H1 (cell line): ENCODE measurements around the gene MAPKAP1. TPM values are rescaled to one million over a fixed set of nuclear protein-coding genes. Genes with fewer than 3 reads are reported as not detected.

ENCODE experiments used
- CTCF ChIA-PET: fragments of 300-600 bp; sonication (Branson Sonifier 250); formaldehyde crosslinking; loops from one replicate; lab custom pipeline; 2021; ENCODE audit not compliant: partially characterized antibody; lab: Charles Lee
- POLR2A ChIA-PET: fragments of 300-600 bp; sonication (Branson Sonifier 250); formaldehyde crosslinking; loops from one replicate; lab custom pipeline; 2021; ENCODE audit warnings: inconsistent platforms; ENCODE audit not compliant: partially characterized antibody; lab: Charles Lee
- DNase-seq, 2 experiments: peaks; one replicate each; pipeline versions ENCODE4 v3.0.0 to v3.0.0-alpha.2; 2010 to 2022; ENCODE audit warnings: low spot score in 2 of 2, low read depth in 1 of 2, mixed read lengths in 1 of 2
- FAIRE-seq: peaks from 2 replicates; lab custom pipeline; 2011; peaks lifted over from hg19 to GRCh38; lab: Jason Lieb, UNC
- H2AFZ ChIP-seq: 2 replicates; pipeline ENCODE4 v1.8.1; 2012; ENCODE audit warnings: low read length, inconsistent platforms
- H2AK5ac ChIP-seq: 2 replicates; pipeline ENCODE4 v1.6.1; 2013; ENCODE audit warnings: low read depth, low read length
- H2BK120ac ChIP-seq: replicated peaks from 2 replicates; pipeline ENCODE3; 2013; ENCODE audit warnings: low read depth, low read length, inconsistent platforms
- H2BK12ac ChIP-seq: 2 replicates; pipeline ENCODE4 v1.6.1; 2013; ENCODE audit warnings: low read depth, low read length
- H2BK15ac ChIP-seq: 2 replicates; pipeline ENCODE4 v1.6.1; 2013; ENCODE audit warnings: low read length
- H2BK20ac ChIP-seq: 2 replicates; pipeline ENCODE4 v1.6.1; 2013; ENCODE audit warnings: low read length
- H2BK5ac ChIP-seq: 2 replicates; pipeline ENCODE4 v1.6.1; 2013; ENCODE audit warnings: low read depth, low read length
- H3K14ac ChIP-seq: 2 replicates; pipeline ENCODE4 v1.6.1; 2013; ENCODE audit warnings: inconsistent platforms; ENCODE audit not compliant: insufficient read length
- H3K18ac ChIP-seq: 2 replicates; pipeline ENCODE4 v1.6.1; 2013; ENCODE audit warnings: low read length; ENCODE audit errors: extremely low read depth
- H3K23ac ChIP-seq: 2 replicates; pipeline ENCODE4 v1.6.1; 2013; ENCODE audit warnings: inconsistent platforms; ENCODE audit not compliant: insufficient read length
- H3K23me2 ChIP-seq: 2 replicates; pipeline ENCODE4 v1.6.1; 2013; ENCODE audit warnings: low read depth, low read length
- H3K27ac ChIP-seq: 2 replicates; pipeline ENCODE4 v1.6.1; 2011; ENCODE audit warnings: low read depth, low read length, inconsistent platforms
- H3K27me3 ChIP-seq, 4 experiments: replicated peaks in 1 of 4; 1 replicate in 1 of 4; 2 replicates in 3 of 4; pipeline versions ENCODE4 v1.6.1 to v1.8.1; 2011 to 2013; ENCODE audit warnings: low read length in 3 of 4, mild to moderate bottlenecking in 3 of 4, inconsistent platforms in 2 of 4, mixed read lengths in 2 of 4, moderate library complexity in 1 of 4; ENCODE audit not compliant: control insufficient read depth in 3 of 4, insufficient read depth in 3 of 4; ENCODE audit errors: extremely low read depth in 1 of 4
- H3K36me3 ChIP-seq, 4 experiments: 2 replicates each; pipeline versions ENCODE4 v1.6.1 to v1.8.1; 2011 to 2013; ENCODE audit warnings: mild to moderate bottlenecking in 4 of 4, low read length in 3 of 4, moderate library complexity in 2 of 4, control low read depth in 1 of 4, inconsistent platforms in 1 of 4; ENCODE audit not compliant: insufficient read depth in 4 of 4, control insufficient read depth in 2 of 4
- H3K4ac ChIP-seq: replicated peaks from 2 replicates; pipeline ENCODE3; 2013; ENCODE audit warnings: low read length, low read depth, mixed read lengths, inconsistent platforms; ENCODE audit not compliant: insufficient read length
- H3K4me1 ChIP-seq, 4 experiments: replicated peaks in 1 of 4; 1 replicate in 1 of 4; 2 replicates in 3 of 4; pipeline versions ENCODE4 v1.6.1 to v1.8.1; 2011 to 2013; ENCODE audit warnings: low read length in 3 of 4, inconsistent platforms in 2 of 4, mixed read lengths in 1 of 4; ENCODE audit not compliant: insufficient read depth in 4 of 4, control insufficient read depth in 3 of 4
- H3K4me2 ChIP-seq, 2 experiments: 2 replicates each; pipeline versions ENCODE4 v1.6.1 to v1.8.1; 2011 to 2013; ENCODE audit warnings: low read depth in 2 of 2, low read length in 2 of 2, control low read depth in 1 of 2, inconsistent platforms in 1 of 2, mild to moderate bottlenecking in 1 of 2; ENCODE audit not compliant: insufficient read depth in 1 of 2
- H3K4me3 ChIP-seq, 4 experiments: fragments of 200-600, 300-600 bp in 1 of 4; sonication (generic), shearing (Covaris generic), sonication (Bioruptor Twin) in 1 of 4; 2 replicates each; pipeline versions ENCODE4 v1.5.1 to v1.8.1; 2011 to 2016; ENCODE audit warnings: low read length in 4 of 4, low read depth in 3 of 4, control low read depth in 2 of 4, inconsistent platforms in 2 of 4, mild to moderate bottlenecking in 2 of 4, mixed read lengths in 1 of 4, moderate library complexity in 1 of 4; ENCODE audit not compliant: insufficient read depth in 2 of 4; ENCODE audit errors: extremely low read depth in 1 of 4
- H3K56ac ChIP-seq: replicated peaks from 2 replicates; pipeline ENCODE3; 2013; ENCODE audit warnings: low read depth, mild to moderate bottlenecking, mixed read lengths, low read length, inconsistent platforms; ENCODE audit not compliant: insufficient read length
- H3K79me1 ChIP-seq: 2 replicates; pipeline ENCODE4 v1.6.1; 2013; ENCODE audit warnings: low read depth, low read length, control low read depth
- H3K79me2 ChIP-seq, 2 experiments: 2 replicates each; pipeline versions ENCODE4 v1.6.1 to v1.8.1; 2012 to 2013; ENCODE audit warnings: low read length in 2 of 2, mild to moderate bottlenecking in 2 of 2, inconsistent platforms in 1 of 2; ENCODE audit not compliant: insufficient read depth in 2 of 2, control insufficient read depth in 1 of 2
- H3K9ac ChIP-seq, 4 experiments: replicated peaks in 1 of 4; 1 replicate in 1 of 4; 2 replicates in 3 of 4; pipeline versions ENCODE4 v1.6.1 to v1.8.1; 2011 to 2013; ENCODE audit warnings: low read depth in 3 of 4, low read length in 3 of 4, control low read depth in 2 of 4, mild to moderate bottlenecking in 2 of 4, moderate library complexity in 2 of 4, inconsistent platforms in 1 of 4; ENCODE audit errors: extremely low read depth in 1 of 4
- H3K9me3 ChIP-seq, 2 experiments: 2 replicates each; pipeline versions ENCODE4 v1.6.1 to v1.8.1; 2012 to 2013; ENCODE audit warnings: mild to moderate bottlenecking in 2 of 2, moderate library complexity in 2 of 2, control low read depth in 1 of 2, inconsistent platforms in 1 of 2, low read depth in 1 of 2, low read length in 1 of 2, mixed read lengths in 1 of 2; ENCODE audit not compliant: insufficient read depth in 2 of 2
- H4K20me1 ChIP-seq, 2 experiments: replicated peaks in 1 of 2; 2 replicates each; pipeline versions ENCODE3 to v1.8.1; 2011 to 2013; ENCODE audit warnings: inconsistent platforms in 2 of 2, low read length in 2 of 2, mild to moderate bottlenecking in 1 of 2; ENCODE audit not compliant: insufficient read depth in 2 of 2, control insufficient read depth in 1 of 2
- H4K5ac ChIP-seq: 2 replicates; pipeline ENCODE4 v1.6.1; 2013; ENCODE audit warnings: low read length, low read depth, mixed read lengths, inconsistent platforms; ENCODE audit not compliant: insufficient read length
- H4K8ac ChIP-seq: 2 replicates; pipeline ENCODE4 v1.8.0; 2013; ENCODE audit warnings: mild to moderate bottlenecking, moderate library complexity, low read length, inconsistent platforms; ENCODE audit not compliant: insufficient read depth; ENCODE audit errors: extremely low read depth
- H4K91ac ChIP-seq: replicated peaks from 2 replicates; pipeline ENCODE3; 2013; ENCODE audit warnings: low read length, mixed read lengths, inconsistent platforms; ENCODE audit not compliant: insufficient read length
- ATF3 ChIP-seq: IDR thresholded peaks from 2 replicates; pipeline ENCODE4 v1.6.1; 2011; ENCODE audit warnings: low read depth, mild to moderate bottlenecking, low read length; ENCODE audit not compliant: insufficient read depth
- CEBPB ChIP-seq: IDR thresholded peaks from 2 replicates; pipeline ENCODE4 v1.6.1; 2012; ENCODE audit warnings: low read depth, low read length
- CTBP2 ChIP-seq: IDR thresholded peaks from 2 replicates; pipeline ENCODE4 v1.7.0; 2011; ENCODE audit warnings: borderline replicate concordance, mild to moderate bottlenecking, moderate library complexity, mixed read lengths, low read length; ENCODE audit not compliant: insufficient read depth, insufficient read length
- FOSL1 ChIP-seq: IDR thresholded peaks from 2 replicates; pipeline ENCODE4 v1.6.1; 2011; ENCODE audit warnings: mild to moderate bottlenecking, low read depth, low read length, moderate library complexity; ENCODE audit not compliant: insufficient read depth
- HDAC2 ChIP-seq, 2 experiments: fragments of 300-600 bp in 1 of 2; sonication (generic) in 1 of 2; IDR thresholded peaks; 2 replicates each; pipeline ENCODE4 v1.6.1; 2011 to 2012; ENCODE audit warnings: low read depth in 2 of 2, low read length in 2 of 2, mild to moderate bottlenecking in 2 of 2, moderate library complexity in 2 of 2, borderline replicate concordance in 1 of 2, inconsistent platforms in 1 of 2
- POLR2AphosphoS5 ChIP-seq: IDR thresholded peaks from 2 replicates; pipeline ENCODE4 v1.6.1; 2011; ENCODE audit warnings: low read depth, low read length
- RAD21 ChIP-seq, 2 experiments: IDR thresholded peaks in 1 of 2; conservative IDR thresholded peaks in 1 of 2; 2 replicates each; pipeline ENCODE4 v1.6.1; 2011; ENCODE audit warnings: low read depth in 2 of 2, low read length in 2 of 2, improper control_type of control experiment in 1 of 2, inconsistent platforms in 1 of 2, mild to moderate bottlenecking in 1 of 2, moderate library complexity in 1 of 2
- RBBP5 ChIP-seq: IDR thresholded peaks from 2 replicates; pipeline ENCODE4 v1.7.1; 2012; ENCODE audit warnings: low read depth, mild to moderate bottlenecking, inconsistent platforms, low read length, moderate library complexity, borderline replicate concordance
- RXRA ChIP-seq: IDR thresholded peaks from 2 replicates; pipeline ENCODE4 v1.6.1; 2011; ENCODE audit warnings: low read depth, mild to moderate bottlenecking, low read length, moderate library complexity; ENCODE audit not compliant: insufficient read depth
- SIN3A ChIP-seq, 2 experiments: IDR thresholded peaks in 1 of 2; conservative IDR thresholded peaks in 1 of 2; 2 replicates each; pipeline ENCODE4 v1.6.1; 2011 to 2012; ENCODE audit warnings: low read length in 2 of 2, improper control_type of control experiment in 1 of 2, low read depth in 1 of 2, mild to moderate bottlenecking in 1 of 2
- TAF7 ChIP-seq: optimal IDR thresholded peaks from 2 replicates; pipeline ENCODE3; 2011; ENCODE audit warnings: low read depth, mild to moderate bottlenecking, inconsistent platforms, low read length, moderate library complexity, borderline replicate concordance
- TBP ChIP-seq: IDR thresholded peaks from 2 replicates; pipeline ENCODE4 v1.6.1; 2011; ENCODE audit warnings: low read depth, low read length, improper control_type of control experiment
- WGBS, 2 experiments: shearing (Covaris generic) in 1 of 2; methylation state at CpG; one replicate each; pipeline versions ENCODE4 v1.1.6 to v1.1.7; 2013 to 2015; ENCODE audit warnings: low lambda C conversion rate in 2 of 2, mixed read lengths in 2 of 2, inconsistent platforms in 1 of 2, low coverage in 1 of 2, missing lambda C conversion rate in 1 of 2; ENCODE audit not compliant: insufficient replicate concordance in 2 of 2, insufficient coverage in 1 of 2, insufficient read length in 1 of 2; ENCODE audit errors: extremely low coverage in 1 of 2, missing lambda C conversion rate in 1 of 2; 5-methylcytosine and 5-hydroxymethylcytosine counted together
- polyA plus RNA-seq, 7 experiments: library from polyadenylated mRNA; depleted of rRNA in 3 of 7; stranded (reverse) in 5 of 7; unstranded in 2 of 7; fragments of >200 nt in 5 of 7; fragments of 200-250 nt in 2 of 7; gene quantifications; 1 replicate in 5 of 7; 2 replicates in 1 of 7; 4 replicates in 1 of 7; pipeline versions ENCODE4 v1.2.1 to v1.2.3, GENCODE V29; 2011 to 2013; ENCODE audit warnings: missing spikeins in 2 of 7, mixed read lengths in 2 of 7
- total RNA-seq: library from RNA; stranded (reverse); fragmentation: NEBNext Ultra II Directional; extraction: Animal tissue kit (Norgen Biotek cat#: 25700); gene quantifications from 2 replicates; pipeline ENCODE4 v1.2.1, GENCODE V29; 2021

MAPKAP1 gene
- total and polyA plus RNA-seq, 2 of the 8 experiments (the other 6 are each of a cell fraction or from before 2014, with no cell fraction given) = 79.2 to 140 TPM

GRCh38 chr9:125649315-125649714, 57.7 kb downstream of the MAPKAP1 start:
- H3K9me3 ChIP-seq = no peaks in the 10 kb centered on the region
- no peak overlapping the region for H2BK5ac ChIP-seq
- no peak overlapping the region for H4K5ac ChIP-seq
- H4K8ac ChIP-seq = no peak overlapping the region
- no peaks in the 10 kb centered on the region for H3K27me3 ChIP-seq
- no peak overlapping the region for H2BK15ac ChIP-seq
- peaks cover 5 to 33% (median 28%) of the 10 kb centered on the region in 4 experiments; a peak in 6 of 7 replicates for H3K4me1 ChIP-seq
- no peak overlapping the region for H3K4me3 ChIP-seq
- H3K18ac ChIP-seq = no peak overlapping the region
- ChIA-PET POLR2A (no interaction called here), CTCF (no interaction called here)
- 85 to 100% methylated on average over 2 to 6 of the region's 6 CpGs for WGBS, 2 experiments
- no peak overlapping the region for H3K27ac ChIP-seq
- no peaks in the 10 kb centered on the region for H3K23me2 ChIP-seq
- H2AFZ ChIP-seq = no peak overlapping the region
- DNase-seq (no peak), FAIRE-seq (no peak)
- H3K4me2 ChIP-seq = peak overlapping the region in 1 of 2 experiments; percentile 16; a peak in 1 of 4 replicates
- H3K79me1 ChIP-seq = peaks cover 2% of the 10 kb centered on the region; the same call in 1 of the 2 replicates
- H4K91ac ChIP-seq = no peak overlapping the region
- no peak overlapping the region; the same call in 1 of the 2 replicates for H2BK12ac ChIP-seq
- H2AK5ac ChIP-seq = peak overlapping the region; percentile 89
- H4K20me1 ChIP-seq = no peaks in the 10 kb centered on the region
- no peak overlapping the region for H2BK20ac ChIP-seq
- no peak overlapping the region for H3K14ac ChIP-seq
- no peak overlapping the region for H3K23ac ChIP-seq
- peak overlapping the region; percentile 29 for H3K4ac ChIP-seq
- H2BK120ac ChIP-seq = peak overlapping the region; percentile 13
- no peak overlapping the region for H3K9ac ChIP-seq
- no peak overlapping the region for H3K56ac ChIP-seq
- H3K36me3 ChIP-seq = no peaks in the 10 kb centered on the region
- peaks cover 0 to 73% of the 10 kb centered on the region in 2 experiments; a peak in 2 of 4 replicates for H3K79me2 ChIP-seq
- TF ChIP-seq RXRA = no peak
- no peak for TF ChIP-seq SIN3A (conservative IDR thresholded peaks at IDR 0.05 in 1 of 2, IDR thresholded peaks at IDR 0.05 in 1 of 2; ENCODE audit: low read depth in 1 of 2, low read length in 2 of 2)
- TF ChIP-seq POLR2AphosphoS5 = no peak
- no peak for TF ChIP-seq RBBP5
- TF ChIP-seq FOSL1 = no peak
- no peak for TF ChIP-seq HDAC2 (IDR thresholded peaks at IDR 0.05; ENCODE audit: borderline replicate concordance in 1 of 2, low read depth in 2 of 2, low read length in 2 of 2)
- TF ChIP-seq TBP = no peak
- no peak for TF ChIP-seq CEBPB
- TF ChIP-seq RAD21 (IDR thresholded peaks at IDR 0.05 in 1 of 2, conservative IDR thresholded peaks at IDR 0.05 in 1 of 2; ENCODE audit: low read depth in 2 of 2, low read length in 2 of 2) = no peak
- TF ChIP-seq CTBP2 = no peak
- TF ChIP-seq TAF7 = no peak
- no peak for TF ChIP-seq ATF3
